ENCODE results near the gene GRAMD1B.
A peak's percentile ranks its signal among the peaks of the same experiment; 100 is the strongest.
"Not testable (repeated sequence)": the region's sequence is repeated elsewhere in the genome, so short reads cannot be mapped to it uniquely, and the experiment has no call there.

The GRAMD1B gene

GRCh38 chr11:123443851-123444623, 14.0 kb downstream of the GRAMD1B start:
- Mint-ChIP-seq H3K27me3 (no peaks in the 10 kb centered on the region), H3K36me3 (ENCODE audit: low read depth) (no peaks in the 10 kb centered on the region), H3K9me3 (no peaks in the 10 kb centered on the region), H3K27ac (no peak overlapping the region), H3K4me1 (ENCODE audit: low read depth) (peaks cover 19% of the 10 kb centered on the region), H3K4me3 (no peak overlapping the region)
- intact Hi-C loops (cut with micrococcal nuclease): no loop called here

GRCh38 chr11:123448823-123449222, 18.8 kb downstream of the GRAMD1B start:
- Mint-ChIP-seq H3K4me3 (no peak overlapping the region), H3K27ac (no peak overlapping the region)

DNA sequence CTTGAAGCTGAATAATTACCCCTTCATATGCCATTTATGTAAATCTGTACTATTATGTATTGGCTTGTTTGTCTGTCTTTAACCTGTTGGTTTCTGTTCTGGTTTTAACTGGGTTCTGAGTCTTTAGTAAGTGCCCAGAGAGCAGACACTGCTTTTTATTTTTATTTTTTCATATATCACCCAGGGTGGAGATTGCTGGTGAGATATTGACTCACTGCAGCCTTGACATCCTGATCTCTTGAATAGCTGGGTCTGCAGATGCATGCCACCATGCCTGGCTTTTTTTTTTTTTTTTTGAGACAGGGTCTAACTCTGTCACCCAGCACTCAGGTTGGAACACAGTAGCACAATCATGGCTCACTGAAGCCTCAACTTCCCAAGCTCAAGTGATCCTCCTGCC, 19.4 kb downstream of the GRAMD1B start:
- Mint-ChIP-seq H3K4me1 (ENCODE audit: low read depth) (peaks cover 43% of the 10 kb centered on the region), H3K27ac (no peak overlapping the region)

More at GRCh38 chr11:123448823-123449222, 18.8 kb downstream of the GRAMD1B start:
- no peaks in the 10 kb centered on the region for H3K27me3 Mint-ChIP-seq
- H3K4me1 Mint-ChIP-seq (ENCODE audit: low read depth): peaks cover 42% of the 10 kb centered on the region
- intact Hi-C loops (cut with micrococcal nuclease): no loop called here
- H3K36me3 Mint-ChIP-seq (ENCODE audit: low read depth): no peaks in the 10 kb centered on the region
- H3K9me3 Mint-ChIP-seq: no peaks in the 10 kb centered on the region

GRCh38 chr11:123450623-123451022, 20.6 kb downstream of the GRAMD1B start:
- H3K9me3 Mint-ChIP-seq: no peaks in the 10 kb centered on the region
- intact Hi-C loops (cut with micrococcal nuclease): no loop called here
- no peak overlapping the region for H3K4me3 Mint-ChIP-seq
- H3K27ac Mint-ChIP-seq: peak overlapping the region; percentile 39
- no peaks in the 10 kb centered on the region for H3K36me3 Mint-ChIP-seq (ENCODE audit: low read depth)
- peaks cover 44% of the 10 kb centered on the region for H3K4me1 Mint-ChIP-seq (ENCODE audit: low read depth)
- no peaks in the 10 kb centered on the region for H3K27me3 Mint-ChIP-seq

More for the DNA sequence above, 19.4 kb downstream of the GRAMD1B start:
- intact Hi-C loops (cut with micrococcal nuclease): no loop called here
- Mint-ChIP-seq H3K4me3 (no peak overlapping the region), H3K36me3 (ENCODE audit: low read depth) (no peaks in the 10 kb centered on the region), H3K9me3 (no peaks in the 10 kb centered on the region), H3K27me3 (no peaks in the 10 kb centered on the region)

DNA sequence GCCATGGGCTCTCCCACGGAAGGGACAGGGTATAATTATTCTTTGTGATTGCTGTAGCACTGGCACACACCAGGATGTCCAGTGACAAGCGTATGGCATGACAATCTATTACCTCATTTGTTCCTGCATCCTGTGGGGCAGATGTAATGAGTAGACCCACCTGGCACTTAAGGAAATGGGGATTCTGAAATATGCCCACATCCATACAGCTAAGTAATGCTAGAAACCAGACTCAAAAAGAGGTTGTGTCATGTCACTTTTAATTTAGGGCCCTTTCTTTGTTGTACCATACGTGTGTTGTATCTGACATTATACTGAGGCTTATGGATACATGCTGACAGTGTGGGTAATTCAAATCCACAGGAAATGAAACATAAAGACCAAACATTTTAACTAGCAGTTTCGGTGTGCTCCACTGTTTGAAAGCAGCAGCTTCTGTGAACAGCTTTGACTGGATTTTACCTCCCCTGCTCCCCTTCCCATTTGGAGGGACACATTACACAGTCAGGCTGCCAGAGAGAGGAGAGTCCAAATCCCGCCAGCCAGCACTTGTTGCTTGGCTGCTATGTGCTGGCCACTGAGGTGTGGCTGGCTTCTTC, 21.2 kb downstream of the GRAMD1B start:
- H3K4me3 Mint-ChIP-seq: no peak overlapping the region

DNA sequence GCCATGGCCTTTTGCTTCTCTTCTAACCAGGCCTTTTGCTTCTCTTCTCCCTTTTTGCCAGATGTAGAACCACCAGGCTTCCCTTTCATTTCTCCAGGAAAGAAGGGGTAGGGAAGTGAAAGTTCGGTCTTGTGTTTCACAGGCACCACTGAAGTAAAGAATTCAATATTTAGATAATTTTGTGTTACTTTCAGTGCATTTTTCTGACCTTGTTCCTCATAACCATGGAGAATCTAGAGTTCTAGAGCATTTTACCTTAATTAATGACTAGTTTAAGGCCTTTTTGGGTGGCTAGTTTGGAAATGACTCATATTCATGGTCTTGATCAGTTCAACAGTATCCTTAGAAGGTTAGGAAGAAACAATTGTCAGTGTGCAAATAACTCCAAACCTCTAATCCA, 22.7 kb downstream of the GRAMD1B start:
- intact Hi-C loops (cut with micrococcal nuclease): no loop called here
- H3K4me3 Mint-ChIP-seq: no peak overlapping the region

More for the DNA sequence above, 21.2 kb downstream of the GRAMD1B start:
- Mint-ChIP-seq H3K9me3 (no peaks in the 10 kb centered on the region), H3K27me3 (no peaks in the 10 kb centered on the region), H3K36me3 (ENCODE audit: low read depth) (no peaks in the 10 kb centered on the region), H3K4me1 (ENCODE audit: low read depth) (peaks cover 47% of the 10 kb centered on the region), H3K27ac (no peak overlapping the region)
- intact Hi-C loops (cut with micrococcal nuclease): no loop called here

GRCh38 chr11:123454060-123454651, 24.1 kb downstream of the GRAMD1B start:
- H3K27ac Mint-ChIP-seq: peak overlapping the region; percentile 40
- no peak overlapping the region for H3K4me3 Mint-ChIP-seq
- no peaks in the 10 kb centered on the region for H3K27me3 Mint-ChIP-seq
- intact Hi-C loops (cut with micrococcal nuclease): no loop called here
- H3K36me3 Mint-ChIP-seq (ENCODE audit: low read depth): no peaks in the 10 kb centered on the region
- peaks cover 67% of the 10 kb centered on the region for H3K4me1 Mint-ChIP-seq (ENCODE audit: low read depth)
- H3K9me3 Mint-ChIP-seq: no peaks in the 10 kb centered on the region

More for the DNA sequence above, 22.7 kb downstream of the GRAMD1B start:
- Mint-ChIP-seq H3K27ac (peak overlapping the region; percentile 58), H3K9me3 (no peaks in the 10 kb centered on the region), H3K4me1 (ENCODE audit: low read depth) (peaks cover 59% of the 10 kb centered on the region), H3K27me3 (no peaks in the 10 kb centered on the region), H3K36me3 (ENCODE audit: low read depth) (no peaks in the 10 kb centered on the region)

DNA sequence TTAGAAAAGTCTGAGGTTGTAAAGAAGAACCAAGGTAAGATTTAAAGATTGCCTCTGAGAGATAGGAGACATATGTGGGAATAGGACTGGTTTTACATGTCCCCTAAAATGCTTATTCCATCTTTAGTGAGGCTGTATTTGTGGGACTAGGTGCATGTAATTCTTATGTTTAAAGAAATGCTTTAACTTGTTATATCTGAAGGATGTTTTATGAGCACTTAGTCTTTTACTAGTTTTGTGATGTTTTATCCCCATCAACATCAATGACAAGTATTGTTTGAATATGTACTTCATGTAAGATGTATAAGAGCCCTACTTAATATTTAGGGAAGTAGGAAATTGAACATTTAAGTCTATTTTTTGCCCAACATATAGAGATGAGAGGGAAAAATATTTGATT, 24.7 kb downstream of the GRAMD1B start:
- peak overlapping the region; percentile 40 for H3K27ac Mint-ChIP-seq
- no peaks in the 10 kb centered on the region for H3K27me3 Mint-ChIP-seq
- no peaks in the 10 kb centered on the region for H3K9me3 Mint-ChIP-seq
- H3K4me1 Mint-ChIP-seq (ENCODE audit: low read depth): peaks cover 67% of the 10 kb centered on the region
- intact Hi-C loops (cut with micrococcal nuclease): no loop called here
- H3K4me3 Mint-ChIP-seq: no peak overlapping the region
- H3K36me3 Mint-ChIP-seq (ENCODE audit: low read depth): no peaks in the 10 kb centered on the region

- H3K27me3 Mint-ChIP-seq; H3K4me3 Mint-ChIP-seq; intact Hi-C loops (cut with micrococcal nuclease); H3K36me3 Mint-ChIP-seq (ENCODE audit: low read depth); H3K9me3 Mint-ChIP-seq: not testable (repeated sequence)
- Mint-ChIP-seq H3K27ac (peak overlapping the region; percentile 61), H3K4me1 (ENCODE audit: low read depth) (peaks cover 55% of the 10 kb centered on the region)
These were observed 26.4 kb downstream of the GRAMD1B start for GRCh38 chr11:123456448-123456847.

DNA sequence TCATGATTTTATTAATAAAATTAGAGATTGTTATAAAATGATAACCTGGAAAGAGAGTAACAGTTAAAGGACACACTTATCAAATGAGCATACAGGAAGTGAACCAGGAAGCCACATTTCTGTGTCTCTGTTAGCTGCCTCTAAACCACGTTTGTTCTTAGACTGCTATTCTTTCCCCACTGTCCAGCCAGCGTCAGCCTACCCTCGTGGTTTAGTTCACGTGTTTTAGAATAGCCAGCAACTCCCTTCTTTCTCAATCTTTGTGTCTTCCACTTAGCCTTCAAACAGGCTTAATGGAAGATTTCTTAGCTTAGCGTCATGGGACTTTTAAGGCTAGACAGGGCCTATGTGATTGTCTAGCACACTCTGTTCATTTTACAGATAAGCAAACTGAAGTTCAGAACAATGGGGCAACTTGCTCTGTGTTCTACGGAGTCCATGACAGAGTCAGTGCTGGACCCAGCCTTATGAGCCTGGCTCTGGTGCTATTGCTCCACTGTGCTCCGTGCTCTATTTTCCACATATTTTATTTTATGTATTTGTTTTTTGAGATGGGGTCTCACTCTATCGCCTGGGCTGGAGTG, 27.2 kb downstream of the GRAMD1B start:
- Mint-ChIP-seq H3K9me3 (no peaks in the 10 kb centered on the region), H3K27ac (peak overlapping the region; percentile 61), H3K4me1 (ENCODE audit: low read depth) (peaks cover 53% of the 10 kb centered on the region), H3K27me3 (no peaks in the 10 kb centered on the region), H3K36me3 (ENCODE audit: low read depth) (no peaks in the 10 kb centered on the region), H3K4me3 (no peak overlapping the region)
- intact Hi-C loops (cut with micrococcal nuclease): no loop called here

- H3K27me3 Mint-ChIP-seq: no peaks in the 10 kb centered on the region
- H3K36me3 Mint-ChIP-seq (ENCODE audit: low read depth): no peaks in the 10 kb centered on the region
- no peaks in the 10 kb centered on the region for H3K9me3 Mint-ChIP-seq
- no peak overlapping the region for H3K27ac Mint-ChIP-seq
- H3K4me3 Mint-ChIP-seq: no peak overlapping the region
- H3K4me1 Mint-ChIP-seq (ENCODE audit: low read depth): peaks cover 48% of the 10 kb centered on the region
- intact Hi-C loops (cut with micrococcal nuclease): no loop called here
These were observed 28.4 kb downstream of the GRAMD1B start for GRCh38 chr11:123458501-123458900.

- Mint-ChIP-seq H3K4me1 (ENCODE audit: low read depth) (peaks cover 47% of the 10 kb centered on the region), H3K27me3 (no peaks in the 10 kb centered on the region), H3K36me3 (ENCODE audit: low read depth) (no peaks in the 10 kb centered on the region), H3K9me3 (no peaks in the 10 kb centered on the region), H3K27ac (no peak overlapping the region), H3K4me3 (no peak overlapping the region)
- intact Hi-C loops (cut with micrococcal nuclease): no loop called here
These were observed 30.1 kb downstream of the GRAMD1B start for GRCh38 chr11:123460012-123460700.

DNA sequence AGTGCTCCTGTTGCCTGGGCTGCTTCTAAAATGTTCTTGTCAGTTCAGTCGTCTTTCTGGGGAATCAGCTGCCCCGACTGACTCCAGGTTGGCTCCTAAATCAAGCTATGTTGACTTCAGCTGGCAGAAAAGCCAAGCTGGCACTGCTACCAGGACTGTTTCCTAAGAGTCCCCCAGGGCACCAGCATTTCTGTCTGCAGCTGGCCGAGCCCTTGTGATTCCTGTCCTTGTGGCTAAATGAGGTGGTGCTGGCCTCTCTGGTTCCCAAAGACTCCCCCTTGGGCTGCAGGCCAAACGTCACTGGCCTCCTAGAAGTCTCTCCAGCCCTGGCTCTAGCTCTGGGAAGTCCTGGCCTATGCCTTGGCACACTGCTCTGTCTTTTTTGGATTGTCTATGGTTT, 31.1 kb downstream of the GRAMD1B start:
- Mint-ChIP-seq H3K4me1 (ENCODE audit: low read depth) (peaks cover 51% of the 10 kb centered on the region), H3K9me3 (peaks cover 5% of the 10 kb centered on the region), H3K36me3 (ENCODE audit: low read depth) (no peaks in the 10 kb centered on the region), H3K27ac (no peak overlapping the region), H3K4me3 (no peak overlapping the region), H3K27me3 (no peaks in the 10 kb centered on the region)
- intact Hi-C loops (cut with micrococcal nuclease): no loop called here

GRCh38 chr11:123465667-123466066, 35.6 kb downstream of the GRAMD1B start:
- peaks cover 54% of the 10 kb centered on the region for H3K4me1 Mint-ChIP-seq (ENCODE audit: low read depth)
- intact Hi-C loops (cut with micrococcal nuclease); H3K27me3 Mint-ChIP-seq; H3K9me3 Mint-ChIP-seq; H3K36me3 Mint-ChIP-seq (ENCODE audit: low read depth): not testable (repeated sequence)
- H3K4me3 Mint-ChIP-seq: peak overlapping the region; percentile 43
- H3K27ac Mint-ChIP-seq: peak overlapping the region; percentile 88
